ENCODE results near the gene DPEP1. TPM values are rescaled to one million over a fixed set of nuclear protein-coding genes. Genes with fewer than 3 reads are reported as not detected.
A peak's percentile ranks its signal among the peaks of the same experiment; 100 is the strongest.
"Not testable (repeated sequence)": the region's sequence is repeated elsewhere in the genome, so short reads cannot be mapped to it uniquely, and the experiment has no call there.

DPEP1 gene
- polyA plus RNA-seq, 1 donor (not counting 4 experiments of a cell fraction or from before 2014, with no cell fraction given): 0.13 TPM

DNA sequence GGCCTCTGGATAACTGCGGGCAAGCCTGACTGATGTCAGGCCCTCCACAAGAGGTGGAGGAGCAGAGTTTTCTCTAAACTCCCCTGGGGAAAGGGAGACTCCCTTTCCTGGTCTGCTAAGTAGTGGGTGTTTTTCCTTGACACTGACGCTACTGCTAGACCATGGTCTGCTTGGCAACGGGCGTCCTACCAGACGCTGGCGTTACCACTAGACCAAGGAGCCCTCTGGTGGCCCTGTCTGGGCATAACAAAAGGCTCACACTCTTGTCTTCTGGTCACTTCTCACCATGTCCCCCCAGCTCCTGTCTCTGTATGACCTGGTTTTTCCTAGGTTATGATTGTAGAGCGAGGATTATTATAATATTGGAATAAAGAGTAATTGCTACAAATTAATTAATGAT lies 53.6 kb downstream of the DPEP1 start:
- H3K27me3 ChIP-seq (ENCODE audit: control insufficient read depth, extremely low read depth, insufficient read depth, low read length); H3K4me2 ChIP-seq (ENCODE audit: control insufficient read depth, extremely low read depth, insufficient read depth, low read depth, low read length); H2AFZ ChIP-seq (ENCODE audit: control insufficient read depth, low read length); DNase-seq (ENCODE audit: low read depth, low spot score); H4K20me1 ChIP-seq (ENCODE audit: control insufficient read depth, extremely low read depth, insufficient read depth, low read length); H3K9me1 ChIP-seq (ENCODE audit: control insufficient read depth, extremely low read depth, insufficient read depth, low read length); H3K4me3 ChIP-seq (ENCODE audit: control insufficient read depth in 2 of 3, extremely low read depth in 1 of 3, insufficient read depth in 2 of 3, low read depth in 1 of 3, low read length in 3 of 3); H3K9ac ChIP-seq (ENCODE audit: control insufficient read depth, extremely low read depth, insufficient read depth, low read length); H3K9me3 ChIP-seq (ENCODE audit: control insufficient read depth, low read depth, low read length); H3K36me3 ChIP-seq (ENCODE audit: control insufficient read depth in 2 of 2, extremely low read depth in 1 of 2, insufficient read depth in 2 of 2, low read length in 2 of 2); dilution Hi-C loops (cut with MboI; ENCODE audit: extremely low pct_ligation_motif_present, low sequenced_read_pairs); H3K4me1 ChIP-seq (ENCODE audit: control insufficient read depth, extremely low read depth, insufficient read depth, low read length); H3K79me2 ChIP-seq (ENCODE audit: control insufficient read depth, insufficient read depth, low read length); FAIRE-seq; H3K27ac ChIP-seq (ENCODE audit: control insufficient read depth, insufficient read depth, low read length): not testable (repeated sequence)
- TF ChIP-seq, protein P1, sequence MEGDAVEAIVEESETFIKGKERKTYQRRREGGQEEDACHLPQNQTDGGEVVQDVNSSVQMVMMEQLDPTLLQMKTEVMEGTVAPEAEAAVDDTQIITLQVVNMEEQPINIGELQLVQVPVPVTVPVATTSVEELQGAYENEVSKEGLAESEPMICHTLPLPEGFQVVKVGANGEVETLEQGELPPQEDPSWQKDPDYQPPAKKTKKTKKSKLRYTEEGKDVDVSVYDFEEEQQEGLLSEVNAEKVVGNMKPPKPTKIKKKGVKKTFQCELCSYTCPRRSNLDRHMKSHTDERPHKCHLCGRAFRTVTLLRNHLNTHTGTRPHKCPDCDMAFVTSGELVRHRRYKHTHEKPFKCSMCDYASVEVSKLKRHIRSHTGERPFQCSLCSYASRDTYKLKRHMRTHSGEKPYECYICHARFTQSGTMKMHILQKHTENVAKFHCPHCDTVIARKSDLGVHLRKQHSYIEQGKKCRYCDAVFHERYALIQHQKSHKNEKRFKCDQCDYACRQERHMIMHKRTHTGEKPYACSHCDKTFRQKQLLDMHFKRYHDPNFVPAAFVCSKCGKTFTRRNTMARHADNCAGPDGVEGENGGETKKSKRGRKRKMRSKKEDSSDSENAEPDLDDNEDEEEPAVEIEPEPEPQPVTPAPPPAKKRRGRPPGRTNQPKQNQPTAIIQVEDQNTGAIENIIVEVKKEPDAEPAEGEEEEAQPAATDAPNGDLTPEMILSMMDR (optimal IDR thresholded peaks at IDR 0.05 in 1 of 3, IDR thresholded peaks at IDR 0.05 in 1 of 3, conservative IDR thresholded peaks at IDR 0.05 in 1 of 3; ENCODE audit: extremely low read depth in 1 of 3, insufficient read depth in 2 of 3, low read length in 3 of 3): peak in 2 of 3 experiments; percentile 1 to 41

DNA sequence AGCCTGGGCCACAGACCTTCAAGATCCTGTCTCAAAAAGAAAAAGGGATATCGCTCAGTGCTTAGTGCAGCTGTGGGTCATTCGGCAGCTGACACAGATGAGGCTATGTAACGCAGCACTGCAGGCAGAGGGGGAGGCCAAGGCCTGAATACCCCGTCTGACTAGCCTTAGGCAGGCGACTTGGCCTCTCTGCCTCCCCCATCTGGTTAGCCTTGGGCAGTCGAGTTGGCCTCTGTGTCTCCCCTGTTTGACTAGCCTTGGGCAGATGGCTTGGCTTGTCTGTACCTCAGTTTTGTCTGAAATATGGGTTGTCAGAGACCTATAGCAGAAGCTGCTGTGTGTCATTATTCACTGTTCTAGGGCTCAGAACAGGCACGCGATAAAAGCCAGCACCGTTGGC lies 54.2 kb downstream of the DPEP1 start:
- no peak overlapping the region for H3K27ac ChIP-seq (ENCODE audit: control insufficient read depth, insufficient read depth, low read length)
- H3K4me1 ChIP-seq (ENCODE audit: control insufficient read depth, extremely low read depth, insufficient read depth, low read length): peaks cover 6% of the 10 kb centered on the region
- no peak for FAIRE-seq
- DNase-seq (ENCODE audit: low read depth, low spot score): no peak
- H3K4me2 ChIP-seq (ENCODE audit: control insufficient read depth, extremely low read depth, insufficient read depth, low read depth, low read length): no peak overlapping the region
- H3K9me3 ChIP-seq (ENCODE audit: control insufficient read depth, low read depth, low read length): no peaks in the 10 kb centered on the region
- no peaks in the 10 kb centered on the region for H3K27me3 ChIP-seq (ENCODE audit: control insufficient read depth, extremely low read depth, insufficient read depth, low read length)
- no peak for TF ChIP-seq EZH2 (IDR thresholded peaks at IDR 0.05; ENCODE audit: low read length)
- TF ChIP-seq, protein P1 (optimal IDR thresholded peaks at IDR 0.05 in 1 of 3, IDR thresholded peaks at IDR 0.05 in 1 of 3, conservative IDR thresholded peaks at IDR 0.05 in 1 of 3; ENCODE audit: extremely low read depth in 1 of 3, insufficient read depth in 2 of 3, low read length in 3 of 3): peak in 1 of 3 experiments; percentile 14
- H3K4me3 ChIP-seq (ENCODE audit: control insufficient read depth in 2 of 3, extremely low read depth in 1 of 3, insufficient read depth in 2 of 3, low read depth in 1 of 3, low read length in 3 of 3): no peak overlapping the region
- dilution Hi-C loops (cut with MboI; ENCODE audit: extremely low pct_ligation_motif_present, low sequenced_read_pairs): no loop called here
- H2AFZ ChIP-seq (ENCODE audit: control insufficient read depth, low read length): no peak overlapping the region
- no peak overlapping the region for H3K9ac ChIP-seq (ENCODE audit: control insufficient read depth, extremely low read depth, insufficient read depth, low read length)
- H3K36me3 ChIP-seq (ENCODE audit: control insufficient read depth in 2 of 2, extremely low read depth in 1 of 2, insufficient read depth in 2 of 2, low read length in 2 of 2): peaks cover 0 to 4% of the 10 kb centered on the region in 2 experiments
- H3K79me2 ChIP-seq (ENCODE audit: control insufficient read depth, insufficient read depth, low read length): no peaks in the 10 kb centered on the region
- H4K20me1 ChIP-seq (ENCODE audit: control insufficient read depth, extremely low read depth, insufficient read depth, low read length): no peaks in the 10 kb centered on the region
- no peaks in the 10 kb centered on the region for H3K9me1 ChIP-seq (ENCODE audit: control insufficient read depth, extremely low read depth, insufficient read depth, low read length)

Data from keratinocyte (primary cell).